Type B pancreatic cell (in vitro differentiated cells): Measurements from ENCODE around the gene SEMA6D. TPM values are rescaled to one million over a fixed set of nuclear protein-coding genes. Genes with fewer than 3 reads are reported as not detected.
A peak's percentile ranks its signal among the peaks of the same experiment; 100 is the strongest.

Source experiments
- DNase-seq: peaks from one replicate; pipeline ENCODE4 v3.0.0; 2021; ENCODE audit warnings: mixed read lengths; ENCODE audit not compliant: unreplicated experiment; ENCODE audit errors: extremely low spot score
- H3K27ac Mint-ChIP-seq: 2 replicates; pipeline ENCODE4 v1.8.0; 2021; ENCODE audit warnings: mild to moderate bottlenecking, mixed read lengths
- H3K27me3 Mint-ChIP-seq: 2 replicates; pipeline ENCODE4 v1.8.0; 2021; ENCODE audit warnings: mixed read lengths
- H3K36me3 Mint-ChIP-seq: 2 replicates; pipeline ENCODE4 v1.8.0; 2021; ENCODE audit warnings: mixed read lengths
- H3K4me1 Mint-ChIP-seq: one replicate; pipeline ENCODE4 v1.8.0; 2021; ENCODE audit warnings: mixed read lengths; ENCODE audit not compliant: unreplicated experiment
- H3K4me3 Mint-ChIP-seq: 2 replicates; pipeline ENCODE4 v1.8.0; 2021; ENCODE audit warnings: mild to moderate bottlenecking, mixed read lengths
- H3K9me3 Mint-ChIP-seq: 2 replicates; pipeline ENCODE4 v1.8.0; 2021; ENCODE audit warnings: mixed read lengths
- CTCF ChIP-seq: fragments of 200-600 bp; sonication (generic); conservative IDR thresholded peaks from 2 replicates; pipeline ENCODE4 v1.5.0; 2021; ENCODE audit warnings: antibody characterized with exemption, mild to moderate bottlenecking
- total RNA-seq: library from RNA; stranded (reverse); gene quantifications from 2 replicates; pipeline ENCODE4 v1.2.1, GENCODE V29; 2021; ENCODE audit warnings: low replicate concordance

Gene SEMA6D
- total RNA-seq, 1 donor from 2014 or later, result 22.2 TPM

- no peak for TF ChIP-seq CTCF
- H3K27ac Mint-ChIP-seq, result no peak overlapping the region
Measured at GRCh38 chr15:47801522-47801921, 84.2 kb downstream of the SEMA6D start.

GRCh38 chr15:47802216-47802615, 84.9 kb downstream of the SEMA6D start:
- no peaks in the 10 kb centered on the region for H3K27me3 Mint-ChIP-seq
- TF ChIP-seq CTCF, result no peak
- H3K27ac Mint-ChIP-seq, result no peak overlapping the region
- H3K36me3 Mint-ChIP-seq, result no peaks in the 10 kb centered on the region
- H3K9me3 Mint-ChIP-seq, result no peaks in the 10 kb centered on the region
- H3K4me3 Mint-ChIP-seq, result no peak overlapping the region
- DNase-seq, result no peak
- peaks cover 2% of the 10 kb centered on the region for H3K4me1 Mint-ChIP-seq

More at GRCh38 chr15:47801522-47801921, 84.2 kb downstream of the SEMA6D start:
- Mint-ChIP-seq H3K9me3 (no peaks in the 10 kb centered on the region), H3K4me3 (no peak overlapping the region), H3K36me3 (no peaks in the 10 kb centered on the region), H3K27me3 (no peaks in the 10 kb centered on the region), H3K4me1 (peaks cover 7% of the 10 kb centered on the region)
- no peak for DNase-seq

DNA sequence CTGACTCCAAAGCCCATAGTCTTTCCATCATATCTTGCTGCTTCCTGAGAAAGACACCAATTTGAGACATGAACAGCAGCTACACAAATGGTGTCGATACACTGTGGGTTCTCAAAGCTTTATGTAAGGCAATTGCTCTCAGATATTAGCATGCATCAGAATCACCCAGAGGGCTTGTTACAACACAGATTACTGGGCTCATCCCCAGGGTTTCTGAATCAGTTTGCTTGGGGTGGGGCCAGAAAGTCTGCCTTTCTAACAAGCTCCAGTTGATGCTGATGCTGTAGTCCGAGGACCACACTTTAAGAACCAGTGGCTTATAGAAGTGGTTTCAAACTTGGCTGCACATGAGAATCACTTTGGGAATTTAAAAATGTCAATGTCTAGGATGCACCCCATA, 86.5 kb downstream of the SEMA6D start:
- no peak for TF ChIP-seq CTCF
- H3K4me3 Mint-ChIP-seq, result no peak overlapping the region
- no peaks in the 10 kb centered on the region for H3K4me1 Mint-ChIP-seq
- no peaks in the 10 kb centered on the region for H3K9me3 Mint-ChIP-seq
- no peaks in the 10 kb centered on the region for H3K27me3 Mint-ChIP-seq
- H3K27ac Mint-ChIP-seq, result no peak overlapping the region
- no peak for DNase-seq
- H3K36me3 Mint-ChIP-seq, result no peaks in the 10 kb centered on the region

GRCh38 chr15:47804733-47805132, 87.4 kb downstream of the SEMA6D start:
- no peak overlapping the region for H3K4me3 Mint-ChIP-seq
- no peak for TF ChIP-seq CTCF
- no peaks in the 10 kb centered on the region for H3K36me3 Mint-ChIP-seq
- no peaks in the 10 kb centered on the region for H3K27me3 Mint-ChIP-seq
- H3K4me1 Mint-ChIP-seq, result no peaks in the 10 kb centered on the region
- H3K9me3 Mint-ChIP-seq, result no peaks in the 10 kb centered on the region
- H3K27ac Mint-ChIP-seq, result no peak overlapping the region
- DNase-seq, result no peak

GRCh38 chr15:47806008-47806407, 88.7 kb downstream of the SEMA6D start:
- no peaks in the 10 kb centered on the region for H3K36me3 Mint-ChIP-seq
- H3K4me1 Mint-ChIP-seq, result peaks cover 5% of the 10 kb centered on the region
- H3K27ac Mint-ChIP-seq, result no peak overlapping the region
- no peak for TF ChIP-seq CTCF
- no peaks in the 10 kb centered on the region for H3K9me3 Mint-ChIP-seq
- no peaks in the 10 kb centered on the region for H3K27me3 Mint-ChIP-seq
- DNase-seq, result no peak
- H3K4me3 Mint-ChIP-seq, result no peak overlapping the region

DNA sequence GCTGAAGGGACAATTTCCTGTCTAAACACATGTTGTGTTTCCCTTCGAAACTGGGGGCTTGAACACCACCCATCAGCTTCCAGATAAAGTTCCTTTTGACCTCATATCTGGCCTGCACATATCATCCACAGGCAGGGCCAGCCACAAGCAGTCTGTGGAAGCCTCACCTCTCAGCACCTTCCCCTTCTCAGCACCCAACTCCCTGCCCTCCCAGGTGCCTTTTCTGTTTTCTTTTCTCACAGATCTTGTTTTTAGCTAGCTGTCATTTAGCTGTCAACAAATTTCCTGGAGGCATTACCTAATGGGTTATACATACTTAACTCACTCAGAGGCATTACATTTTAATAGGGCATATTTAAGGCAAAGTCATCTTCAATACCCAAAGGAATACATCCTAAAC, 93.9 kb downstream of the SEMA6D start:
- no peak for TF ChIP-seq CTCF
- no peak for DNase-seq
- H3K9me3 Mint-ChIP-seq, result no peaks in the 10 kb centered on the region
- no peak overlapping the region for H3K4me3 Mint-ChIP-seq
- H3K36me3 Mint-ChIP-seq, result no peaks in the 10 kb centered on the region
- peaks cover 14% of the 10 kb centered on the region for H3K4me1 Mint-ChIP-seq
- peak overlapping the region; percentile 67 for H3K27ac Mint-ChIP-seq
- no peaks in the 10 kb centered on the region for H3K27me3 Mint-ChIP-seq
